ENCODE measurements around the gene DGKB. TPM values are rescaled to one million over a fixed set of nuclear protein-coding genes. Genes with fewer than 3 reads are reported as not detected.

Gene DGKB
- total and polyA plus RNA-seq, 2 of the 8 experiments (the other 6 are each of a cell fraction or from before 2014, with no cell fraction given): 1.9 to 2.6 TPM

DNA sequence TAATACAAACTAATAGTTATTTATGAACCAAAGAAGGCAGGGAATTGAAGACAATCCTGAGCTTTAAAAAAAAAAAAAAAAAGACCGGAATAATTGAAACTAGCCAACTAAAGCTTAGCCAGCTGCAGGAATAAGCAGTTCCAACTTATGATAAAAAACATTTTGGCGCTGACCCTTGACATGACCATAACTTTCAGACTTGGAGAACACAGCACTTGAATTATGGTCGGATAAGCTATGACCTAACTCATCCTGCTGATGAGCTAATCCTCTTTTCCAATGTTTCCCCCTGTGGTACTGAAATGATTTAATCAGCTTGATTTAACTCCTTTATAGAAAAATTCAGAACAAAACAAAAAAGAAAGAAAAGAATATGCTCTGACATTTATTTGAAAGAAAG, 181.8 kb downstream of the DGKB start:
- Histone ChIP-seq H3K27me3 (replicated peaks in 1 of 4; ENCODE audit: control insufficient read depth in 3 of 4, extremely low read depth in 1 of 4, insufficient read depth in 3 of 4, low read length in 3 of 4) (no peaks in the 10 kb centered on the region), H3K23me2 (ENCODE audit: low read depth, low read length) (no peaks in the 10 kb centered on the region), H3K36me3 (ENCODE audit: control insufficient read depth in 2 of 4, insufficient read depth in 4 of 4, low read length in 3 of 4) (no peaks in the 10 kb centered on the region), H3K9me3 (ENCODE audit: insufficient read depth in 2 of 2, low read depth in 1 of 2, low read length in 1 of 2) (no peaks in the 10 kb centered on the region), H3K4ac (replicated peaks; ENCODE audit: insufficient read length, low read depth, low read length) (no peak overlapping the region), H2BK120ac (replicated peaks; ENCODE audit: low read depth, low read length) (no peak overlapping the region), H3K27ac (ENCODE audit: low read depth, low read length) (no peak overlapping the region), H3K79me2 (ENCODE audit: control insufficient read depth in 1 of 2, insufficient read depth in 2 of 2, low read length in 2 of 2) (no peaks in the 10 kb centered on the region), H4K8ac (ENCODE audit: extremely low read depth, insufficient read depth, low read length) (no peak overlapping the region), H4K20me1 (replicated peaks in 1 of 2; ENCODE audit: control insufficient read depth in 1 of 2, insufficient read depth in 2 of 2, low read length in 2 of 2) (no peaks in the 10 kb centered on the region), H3K4me3 (ENCODE audit: extremely low read depth in 1 of 4, insufficient read depth in 2 of 4, low read depth in 3 of 4, low read length in 4 of 4) (no peak overlapping the region), H3K14ac (ENCODE audit: insufficient read length) (no peak overlapping the region), H3K56ac (replicated peaks; ENCODE audit: insufficient read length, low read depth, low read length) (no peak overlapping the region), H3K23ac (ENCODE audit: insufficient read length) (no peak overlapping the region), H3K79me1 (ENCODE audit: low read depth, low read length) (no peaks in the 10 kb centered on the region), H4K91ac (replicated peaks; ENCODE audit: insufficient read length, low read length) (no peak overlapping the region), H2BK12ac (ENCODE audit: low read depth, low read length) (no peak overlapping the region), H2BK5ac (ENCODE audit: low read depth, low read length) (no peak overlapping the region), H2AFZ (ENCODE audit: low read length) (no peak overlapping the region), H3K4me1 (replicated peaks in 1 of 4; ENCODE audit: control insufficient read depth in 3 of 4, insufficient read depth in 4 of 4, low read length in 3 of 4) (peaks cover 2 to 8% (median 3%) of the 10 kb centered on the region in 4 experiments; a peak in 4 of 7 replicates), H3K18ac (ENCODE audit: extremely low read depth, low read length) (no peak overlapping the region), H2BK15ac (ENCODE audit: low read length) (no peak overlapping the region), H2BK20ac (ENCODE audit: low read length) (no peak overlapping the region), H2AK5ac (ENCODE audit: low read depth, low read length) (no peak overlapping the region), H4K5ac (ENCODE audit: insufficient read length, low read depth, low read length) (no peak overlapping the region), H3K4me2 (ENCODE audit: insufficient read depth in 1 of 2, low read depth in 2 of 2, low read length in 2 of 2) (no peak overlapping the region), H3K9ac (replicated peaks in 1 of 4; ENCODE audit: extremely low read depth in 1 of 4, low read depth in 3 of 4, low read length in 3 of 4) (no peak overlapping the region)
- 97% methylated on average over 3 of the region's 3 CpGs; no CpG with 5 or more reads in 1 of the 2 experiments for WGBS, 2 experiments (ENCODE audit: extremely low coverage in 1 of 2, insufficient coverage in 1 of 2, insufficient read length in 1 of 2, insufficient replicate concordance in 2 of 2, low coverage in 1 of 2, low lambda C conversion rate in 2 of 2, missing lambda C conversion rate in 1 of 2)
- ChIA-PET CTCF (ENCODE audit: partially characterized antibody) (interaction anchor here (0.7 to 1.9 kb wide), 7 partner anchors 13 to 1444 kb away, joined by 3 to 11 read pairs (median 3); no protein-coding TSS in a partner anchor), POLR2A (ENCODE audit: partially characterized antibody) (no interaction called here)
- TF ChIP-seq RFX5 (IDR thresholded peaks at IDR 0.05; ENCODE audit: borderline replicate concordance, low read depth, low read length): no peak
- TF ChIP-seq YY1 (IDR thresholded peaks at IDR 0.05; ENCODE audit: low read depth, low read length): no peak
- TF ChIP-seq SP1 (IDR thresholded peaks at IDR 0.05; ENCODE audit: low read depth, low read length): no peak
- FAIRE-seq: no peak
- DNase-seq (ENCODE audit: low read depth in 1 of 2, low spot score in 2 of 2): no peak

Data from H1 (cell line).